Esophagus (tissue), 2 donors: ENCODE measurements around the gene TIMP3. TPM values are rescaled to one million over a fixed set of nuclear protein-coding genes. Genes with fewer than 3 reads are reported as not detected.

Source experiments
- H3K27ac ChIP-seq, 2 donors: one replicate each; pipeline ENCODE4 v1.5.1; 2013; ENCODE audit warnings: low read depth in 2 of 2, mild to moderate bottlenecking in 2 of 2, inconsistent platforms in 1 of 2, low read length in 1 of 2, moderate library complexity in 1 of 2
- H3K27me3 ChIP-seq, 2 donors: one replicate each; pipeline ENCODE4 v1.6.1; 2013; ENCODE audit warnings: low read length in 2 of 2, control low read depth in 1 of 2, mild to moderate bottlenecking in 1 of 2; ENCODE audit not compliant: insufficient read depth in 2 of 2, control insufficient read depth in 1 of 2
- H3K36me3 ChIP-seq, 2 donors: one replicate each; pipeline ENCODE4 v1.6.1; 2013; ENCODE audit warnings: low read length in 1 of 2; ENCODE audit not compliant: control insufficient read depth in 2 of 2, insufficient read depth in 2 of 2
- H3K4me1 ChIP-seq, 2 donors: one replicate each; pipeline ENCODE4 v1.6.1; 2013; ENCODE audit warnings: low read length in 1 of 2; ENCODE audit not compliant: control insufficient read depth in 2 of 2, insufficient read depth in 2 of 2
- H3K4me3 ChIP-seq, 2 donors: one replicate each; pipeline ENCODE4 v1.5.1; 2013; ENCODE audit warnings: low read length in 2 of 2, mild to moderate bottlenecking in 2 of 2, low read depth in 1 of 2, moderate library complexity in 1 of 2
- H3K9me3 ChIP-seq, 2 donors: one replicate each; pipeline ENCODE4 v1.6.1; 2013; ENCODE audit warnings: mild to moderate bottlenecking in 2 of 2, low read depth in 1 of 2, low read length in 1 of 2, moderate library complexity in 1 of 2; ENCODE audit not compliant: control insufficient read depth in 2 of 2, insufficient read depth in 1 of 2
- WGBS, 2 donors: extraction: QIAGEN DNeasy Blood & Tissue Kit; methylation state at CpG; one replicate each; pipeline ENCODE4 v1.1.7; 2013; 5-methylcytosine and 5-hydroxymethylcytosine counted together
- polyA plus RNA-seq, 2 donors: library from polyadenylated mRNA; stranded (reverse); fragments of 200-250 nt; gene quantifications; one replicate each; pipeline ENCODE4 v1.2.3, GENCODE V29; 2013
- donor health status: healthy with polysubstance abuse.
- donor health status: Bipolar disorder and iron deficiency.

The TIMP3 gene
- polyA plus RNA-seq, 2 donors, result 8.9 to 24.7 TPM

DNA sequence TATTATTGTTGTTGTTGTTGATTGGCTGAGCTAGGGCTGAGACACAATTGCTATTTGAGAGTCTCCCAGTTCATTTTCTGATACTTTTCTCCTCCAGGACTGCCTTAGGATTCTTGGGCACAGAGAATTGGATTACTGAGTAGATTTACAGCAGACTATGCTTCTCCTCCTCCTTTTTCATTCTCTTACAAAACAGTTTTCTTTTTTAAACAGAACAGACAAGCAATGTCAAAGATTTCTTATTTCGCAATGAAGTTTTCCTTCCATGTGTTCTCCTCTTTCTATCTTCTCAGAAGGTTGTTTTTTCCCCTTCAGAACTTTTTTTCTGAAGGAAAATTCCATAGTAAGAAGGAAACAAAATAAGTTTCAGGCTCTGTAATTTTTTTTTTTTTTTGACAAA lies 19.8 kb upstream of the TIMP3 start:
- no peaks in the 10 kb centered on the region for H3K36me3 ChIP-seq
- no peaks in the 10 kb centered on the region for H3K4me1 ChIP-seq
- H3K9me3 ChIP-seq, result no peaks in the 10 kb centered on the region
- WGBS, 2 donors, result 79 to 93% methylated on average over 1 of the region's 1 CpG
- no peak overlapping the region for H3K4me3 ChIP-seq
- no peaks in the 10 kb centered on the region for H3K27me3 ChIP-seq
- H3K27ac ChIP-seq, result no peak overlapping the region

GRCh38 chr22:32785321-32786026 lies 16.0 kb upstream of the TIMP3 start:
- Histone ChIP-seq H3K36me3 (no peaks in the 10 kb centered on the region), H3K27me3 (no peaks in the 10 kb centered on the region), H3K27ac (no peak overlapping the region), H3K4me1 (peaks cover 0 to 2% of the 10 kb centered on the region in 2 donors), H3K9me3 (no peaks in the 10 kb centered on the region), H3K4me3 (no peak overlapping the region)
- WGBS, 2 donors, result 80 to 82% methylated on average over 5 of the region's 5 CpGs

GRCh38 chr22:32786027-32786418 lies 15.5 kb upstream of the TIMP3 start:
- H3K9me3 ChIP-seq, result no peaks in the 10 kb centered on the region
- no peaks in the 10 kb centered on the region for H3K36me3 ChIP-seq
- no peak overlapping the region for H3K27ac ChIP-seq
- no peak overlapping the region for H3K4me3 ChIP-seq
- H3K4me1 ChIP-seq, result peaks cover 0 to 2% of the 10 kb centered on the region in 2 donors
- WGBS, 2 donors, result 82 to 86% methylated on average over 2 of the region's 2 CpGs
- H3K27me3 ChIP-seq, result no peaks in the 10 kb centered on the region

DNA sequence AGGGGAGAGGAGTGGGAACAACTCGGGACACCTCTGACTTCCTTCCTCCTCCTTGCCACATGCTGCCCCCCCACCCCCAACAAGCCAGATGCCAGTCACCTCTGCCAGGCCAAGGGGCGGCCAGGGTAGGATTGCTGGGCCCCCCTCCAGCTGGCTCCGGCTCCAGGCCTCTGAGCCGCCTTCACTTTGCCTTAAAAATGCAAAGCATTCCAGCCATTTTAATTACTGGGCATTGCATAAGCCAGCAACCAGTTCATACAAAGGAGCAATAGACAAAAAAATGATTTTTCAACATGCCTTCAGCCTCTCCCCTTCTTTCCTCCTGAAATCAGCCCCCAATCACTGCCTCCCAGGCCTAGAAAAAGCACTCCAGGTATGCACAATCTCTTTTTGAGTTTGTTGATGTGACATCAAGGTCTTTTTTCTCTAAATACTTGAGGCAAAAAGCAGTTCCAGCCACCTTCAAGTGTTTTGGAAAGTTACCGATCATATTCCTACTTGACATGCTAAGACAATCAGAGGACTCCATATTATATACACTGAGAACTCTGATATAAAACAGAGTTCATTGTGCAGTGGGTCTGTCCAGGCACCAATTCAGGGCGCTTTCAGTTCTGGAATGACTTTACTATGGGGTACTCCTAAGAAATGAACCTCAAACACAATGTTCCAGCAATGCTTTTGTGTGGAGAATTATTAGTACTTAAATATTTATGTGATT lies 12.4 kb upstream of the TIMP3 start:
- 43 to 51% methylated on average over 5 to 6 of the region's 6 CpGs for WGBS, 2 donors
- no peak overlapping the region for H3K4me3 ChIP-seq
- no peaks in the 10 kb centered on the region for H3K36me3 ChIP-seq
- peak overlapping the region in 1 of 2 donors; percentile 57 for H3K27ac ChIP-seq
- H3K9me3 ChIP-seq, result no peaks in the 10 kb centered on the region
- no peaks in the 10 kb centered on the region for H3K27me3 ChIP-seq
- H3K4me1 ChIP-seq, result peaks cover 0 to 2% of the 10 kb centered on the region in 2 donors

- H3K9me3 ChIP-seq, result no peaks in the 10 kb centered on the region
Measured at GRCh38 chr22:32789797-32790620, 11.5 kb upstream of the TIMP3 start.

DNA sequence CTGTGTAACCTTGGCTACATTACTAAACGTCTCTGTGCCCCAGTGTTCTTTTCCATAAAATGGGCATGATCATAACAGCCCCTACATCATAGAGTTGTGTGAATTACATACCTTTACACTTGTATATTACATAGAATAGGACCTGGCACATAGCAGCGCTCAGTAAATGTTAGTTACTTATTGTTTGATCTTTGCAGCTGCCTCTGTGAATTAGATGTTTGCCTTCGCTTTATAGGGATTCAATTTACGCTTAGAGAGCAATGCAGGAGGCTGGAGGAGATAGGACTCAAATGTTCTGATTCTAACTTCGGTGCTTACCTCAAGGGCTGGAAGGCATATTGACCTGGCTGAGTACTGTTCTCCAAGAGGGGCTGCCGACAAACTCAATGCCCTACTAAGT lies 10.4 kb upstream of the TIMP3 start:
- Histone ChIP-seq H3K4me3 (no peak overlapping the region), H3K4me1 (peaks cover 0 to 2% of the 10 kb centered on the region in 2 donors), H3K27me3 (no peaks in the 10 kb centered on the region), H3K9me3 (no peaks in the 10 kb centered on the region), H3K27ac (no peak overlapping the region), H3K36me3 (no peaks in the 10 kb centered on the region)
- WGBS, 2 donors, result 85 to 91% methylated on average over 6 of the region's 6 CpGs

More at GRCh38 chr22:32789797-32790620, 11.5 kb upstream of the TIMP3 start:
- Histone ChIP-seq H3K27me3 (no peaks in the 10 kb centered on the region), H3K36me3 (no peaks in the 10 kb centered on the region), H3K27ac (no peak overlapping the region), H3K4me1 (peaks cover 0 to 2% of the 10 kb centered on the region in 2 donors), H3K4me3 (no peak overlapping the region)
- 88 to 92% methylated on average over 9 of the region's 9 CpGs for WGBS, 2 donors

GRCh38 chr22:32791485-32791884 lies 10.0 kb upstream of the TIMP3 start:
- H3K36me3 ChIP-seq, result no peaks in the 10 kb centered on the region
- WGBS, 2 donors, result 88 to 92% methylated on average over 7 of the region's 7 CpGs

DNA sequence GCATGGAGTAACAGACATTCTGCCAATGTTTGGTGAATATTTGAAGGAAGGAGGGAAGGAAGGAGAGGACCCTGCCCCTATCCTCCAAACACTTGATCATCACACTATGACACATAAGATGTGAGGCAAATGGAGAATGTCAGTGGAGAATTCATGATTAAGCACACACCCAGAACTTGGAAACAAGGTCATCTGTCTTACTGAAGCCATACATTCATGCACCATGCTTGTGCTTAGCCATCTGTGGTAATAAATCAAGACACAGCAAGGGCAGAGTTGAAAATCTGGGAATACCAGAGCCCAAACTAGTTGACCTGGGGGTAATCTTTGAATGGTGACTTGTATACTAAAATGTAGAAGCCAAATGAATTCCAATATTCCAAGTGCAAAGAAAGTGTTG lies 7.9 kb upstream of the TIMP3 start:
- Histone ChIP-seq H3K4me3 (no peak overlapping the region), H3K4me1 (peaks cover 0 to 2% of the 10 kb centered on the region in 2 donors), H3K9me3 (no peaks in the 10 kb centered on the region), H3K27me3 (no peaks in the 10 kb centered on the region), H3K27ac (no peak overlapping the region), H3K36me3 (no peaks in the 10 kb centered on the region)

More at GRCh38 chr22:32791485-32791884, 10.0 kb upstream of the TIMP3 start:
- Histone ChIP-seq H3K27me3 (no peaks in the 10 kb centered on the region), H3K27ac (no peak overlapping the region), H3K4me1 (peaks cover 0 to 2% of the 10 kb centered on the region in 2 donors), H3K4me3 (no peak overlapping the region), H3K9me3 (no peaks in the 10 kb centered on the region)

- Histone ChIP-seq H3K9me3 (no peaks in the 10 kb centered on the region), H3K4me3 (no peak overlapping the region), H3K27ac (no peak overlapping the region), H3K27me3 (no peaks in the 10 kb centered on the region), H3K4me1 (no peaks in the 10 kb centered on the region), H3K36me3 (no peaks in the 10 kb centered on the region)
- WGBS, 2 donors, result 63 to 79% methylated on average over 10 of the region's 10 CpGs
Measured at GRCh38 chr22:32794449-32795213, 6.9 kb upstream of the TIMP3 start.
